Activated CD4-positive, alpha-beta T cell treated with anti-CD3 and anti-CD28 coated beads for 1 hour (primary cell): ENCODE measurements around the gene PDZD2.

Source experiments
- DNase-seq: peaks from one replicate; pipeline ENCODE4 v3.0.0-alpha.2; 2020

Gene PDZD2

GRCh38 chr5:32157078-32157477 is 518.1 kb downstream of the PDZD2 start:
- no peak for DNase-seq

GRCh38 chr5:32158679-32158975 is 519.7 kb downstream of the PDZD2 start:
- no peak for DNase-seq

- DNase-seq: no peak
These were observed 520.6 kb downstream of the PDZD2 start for GRCh38 chr5:32159328-32160072.

DNA sequence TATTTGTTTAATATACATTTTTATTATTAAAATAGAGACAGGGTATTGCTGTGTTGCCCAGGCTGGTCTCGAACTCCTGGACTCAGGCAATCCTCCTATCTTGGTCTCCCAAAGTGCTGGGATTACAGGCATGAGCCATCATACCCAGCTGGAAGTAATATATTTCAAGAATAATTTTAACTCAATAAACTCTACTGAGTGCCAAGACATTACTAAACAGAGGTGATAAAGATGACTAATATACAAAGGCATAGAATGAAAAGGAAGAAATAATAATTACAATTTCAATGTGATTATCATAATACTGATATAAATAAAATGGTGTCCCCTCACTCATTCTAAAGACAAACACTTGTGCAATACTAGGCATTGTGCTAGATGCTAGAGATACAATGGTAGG is 521.3 kb downstream of the PDZD2 start:
- no peak for DNase-seq
